Astrocyte of the cerebellum (primary cell): ENCODE measurements around the gene KRTAP10-11.
"Not testable (repeated sequence)": the region's sequence is repeated elsewhere in the genome, so short reads cannot be mapped to it uniquely, and the experiment has no call there.

Experiments
- DNase-seq: peaks from one replicate; pipeline ENCODE4 v3.0.0-alpha.2; 2011; ENCODE audit warnings: low read depth
- H3K4me3 ChIP-seq: 2 replicates; pipeline ENCODE4 v1.5.1; 2011; ENCODE audit warnings: mild to moderate bottlenecking, low read depth, low read length, moderate library complexity
- CTCF ChIP-seq: IDR thresholded peaks from 2 replicates; pipeline ENCODE4 v1.5.1; 2012; ENCODE audit warnings: low read length, low read depth, moderate library complexity, mild to moderate bottlenecking; ENCODE audit errors: missing control alignments
- in situ Hi-C: cut with HindIII; loops from 2 replicates; pipeline ENCODE4 v1.10.0; 2017; ENCODE audit warnings: low sequenced_read_pairs

The KRTAP10-11 gene

GRCh38 chr21:44658913-44659595, 12.8 kb downstream of the KRTAP10-11 start:
- in situ Hi-C loops: no loop called here
- no peak for DNase-seq
- H3K4me3 ChIP-seq: no peak overlapping the region
- TF ChIP-seq CTCF: no peak

- H3K4me3 ChIP-seq, in situ Hi-C loops: not testable (repeated sequence)
Observed at GRCh38 chr21:44661567-44661966, 15.4 kb downstream of the KRTAP10-11 start.

GRCh38 chr21:44664691-44665090, 18.5 kb downstream of the KRTAP10-11 start:
- in situ Hi-C loops: no loop called here
- no peak overlapping the region for H3K4me3 ChIP-seq
- DNase-seq: no peak
- TF ChIP-seq CTCF: no peak

More at GRCh38 chr21:44661567-44661966, 15.4 kb downstream of the KRTAP10-11 start:
- DNase-seq: not testable (repeated sequence)

- H3K4me3 ChIP-seq: no peak within 1 kb of the TSS
- in situ Hi-C loops: no loop called here
- no peak for TF ChIP-seq CTCF
- no peak for DNase-seq
Observed at GRCh38 chr21:44666401-44667320, 20.4 kb downstream of the KRTAP10-11 start, which contains the start of gene KRTAP12-2. KRTAP12-2 (minus strand) TSS chr21:44666927; CDS start chr21:44666886, 41 bp downstream.

- in situ Hi-C loops: no loop called here
- no peak for TF ChIP-seq CTCF
- H3K4me3 ChIP-seq: no peak overlapping the region
- DNase-seq: no peak
Observed at GRCh38 chr21:44667612-44668011, 21.4 kb downstream of the KRTAP10-11 start.

GRCh38 chr21:44670642-44671432, 24.6 kb downstream of the KRTAP10-11 start:
- DNase-seq: no peak
- no peak overlapping the region for H3K4me3 ChIP-seq
- in situ Hi-C loops: no loop called here
- TF ChIP-seq CTCF: no peak
